Occipital lobe (tissue), 2 donors: ENCODE results near the gene SPIRE1. TPM values are rescaled to one million over a fixed set of nuclear protein-coding genes. Genes with fewer than 3 reads are reported as not detected.

ENCODE experiments used
- DNase-seq: peaks from one replicate; lab custom pipeline; 2025; lab: John Stamatoyannopoulos, UW
- total RNA-seq: library from RNA; depleted of rRNA; stranded (reverse); fragments of >200 nt; gene quantifications from one replicate; pipeline ENCODE4 v1.2.3, GENCODE V29; 2014

Gene SPIRE1
- total RNA-seq, 1 donor from 2014 or later: 128 TPM

DNA sequence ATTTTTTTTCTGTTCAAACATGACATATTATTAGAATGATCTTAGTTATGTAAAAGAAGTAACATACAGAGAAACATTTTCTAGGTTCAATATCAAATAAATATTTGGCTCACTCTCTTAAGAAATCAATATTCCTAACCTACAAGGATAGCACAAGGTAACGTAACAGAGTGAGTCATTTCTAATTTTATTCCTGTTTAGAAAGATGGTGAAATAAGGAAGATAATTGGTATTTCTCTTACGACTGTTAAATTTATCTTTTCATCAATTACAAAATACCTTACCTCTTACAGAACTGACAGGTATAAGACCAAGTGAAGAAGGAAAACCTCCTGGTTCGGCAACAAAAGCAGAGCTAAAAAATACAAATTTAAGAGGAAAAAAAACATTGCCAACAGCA, 205.1 kb downstream of the SPIRE1 start:
- DNase-seq: no peak

GRCh38 chr18:12451428-12451827, 206.5 kb downstream of the SPIRE1 start:
- no peak for DNase-seq

DNA sequence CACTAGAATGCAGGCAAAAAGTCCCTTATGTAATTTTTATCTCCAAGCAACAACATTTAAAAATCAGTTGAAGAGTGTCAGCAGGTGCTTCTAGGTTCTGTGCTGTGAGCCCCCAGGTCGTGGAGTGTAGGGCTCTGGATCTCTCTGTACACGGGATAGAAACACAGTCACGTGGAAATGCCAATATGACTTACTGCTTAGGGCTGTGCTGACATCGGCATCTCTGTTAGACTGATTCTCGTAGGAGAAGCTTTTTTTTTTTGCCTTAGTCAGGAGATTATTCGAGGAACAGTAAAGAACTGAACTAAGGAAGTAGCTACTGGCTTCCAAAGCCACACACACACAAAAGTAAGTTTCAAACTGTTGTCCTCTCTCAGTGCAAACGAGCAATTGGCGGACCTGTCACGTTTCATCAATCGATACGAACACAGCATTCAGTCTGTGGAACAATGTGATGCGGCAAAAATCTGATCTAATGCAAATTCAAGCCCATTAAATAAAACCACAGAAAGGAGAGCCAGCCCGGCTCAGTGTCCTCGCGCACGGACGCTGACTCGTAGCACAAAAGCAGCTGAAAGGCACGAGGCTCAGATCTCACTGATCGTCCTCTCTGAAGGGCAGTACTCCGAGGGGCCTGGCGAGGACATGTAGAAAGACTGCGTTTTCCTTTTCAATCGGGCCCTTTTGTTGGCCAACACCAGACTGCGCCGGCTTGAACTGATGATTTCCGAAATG, 208.7 kb downstream of the SPIRE1 start:
- no peak for DNase-seq

DNA sequence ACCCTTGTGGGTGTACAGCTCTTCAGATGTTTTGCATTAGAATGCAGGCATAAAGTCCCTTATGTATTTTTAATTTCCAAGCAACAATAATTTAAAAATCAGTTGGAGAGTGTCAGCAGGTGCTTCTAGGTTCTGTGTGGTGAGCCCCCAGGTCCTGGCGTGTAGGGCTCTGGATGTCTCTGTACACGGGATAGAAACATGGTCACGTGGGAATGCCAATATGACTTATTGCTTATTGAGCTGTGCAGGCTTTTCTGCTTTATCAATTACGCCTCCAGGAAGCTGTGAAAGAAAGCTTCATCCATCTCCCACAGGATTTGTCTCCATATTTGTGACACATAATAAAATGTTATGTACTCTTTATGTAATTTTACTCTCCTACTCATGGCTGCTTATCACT, 212.4 kb downstream of the SPIRE1 start:
- no peak for DNase-seq

GRCh38 chr18:12443551-12443950, 214.4 kb downstream of the SPIRE1 start:
- no peak for DNase-seq

DNA sequence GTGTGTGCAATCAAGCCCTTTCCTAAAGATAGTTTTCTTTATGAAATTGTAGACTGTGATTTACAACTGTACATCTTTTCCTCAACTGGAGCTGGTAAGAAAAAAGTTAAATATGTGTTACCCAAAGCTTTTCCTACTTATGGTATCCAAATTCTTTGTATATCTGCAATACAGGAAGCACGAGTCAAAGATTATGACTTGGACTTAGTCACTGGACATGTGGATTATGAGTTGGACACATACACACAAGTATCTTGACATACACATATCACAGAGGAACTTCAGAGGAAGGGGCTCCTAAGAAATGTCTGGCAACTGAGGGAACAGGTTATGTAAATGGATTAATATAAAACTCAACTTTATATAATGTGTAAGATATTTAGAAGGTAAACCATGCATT, 215.0 kb downstream of the SPIRE1 start:
- DNase-seq: no peak

GRCh38 chr18:12441475-12442034, 216.4 kb downstream of the SPIRE1 start:
- no peak for DNase-seq

GRCh38 chr18:12438257-12438656, 219.7 kb downstream of the SPIRE1 start:
- DNase-seq: no peak

GRCh38 chr18:12435867-12436266, 222.0 kb downstream of the SPIRE1 start:
- DNase-seq: no peak

GRCh38 chr18:12434541-12434929, 223.4 kb downstream of the SPIRE1 start:
- DNase-seq: no peak

- DNase-seq: no peak
Observed at GRCh38 chr18:12433829-12434540, 223.9 kb downstream of the SPIRE1 start.

DNA sequence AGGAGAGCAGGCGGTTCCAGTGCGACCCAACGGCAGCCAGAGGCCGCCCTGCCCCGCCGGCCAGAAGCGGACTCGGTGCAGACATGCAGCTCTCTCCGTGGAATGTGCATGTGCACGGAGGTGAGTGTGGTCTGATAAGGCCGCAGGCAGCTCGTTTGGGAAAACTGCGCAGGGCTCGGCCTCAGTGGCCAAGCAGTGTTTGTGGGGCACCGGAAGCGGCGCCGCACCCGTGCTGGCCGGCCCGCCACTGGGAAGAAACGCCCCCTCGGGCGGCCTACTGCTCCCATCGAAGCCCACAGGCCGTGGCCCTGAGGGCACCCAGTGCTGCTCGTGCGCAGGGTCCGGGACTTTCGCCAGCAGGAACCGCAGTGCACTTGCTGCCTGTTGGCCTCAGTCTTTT, 225.0 kb downstream of the SPIRE1 start:
- DNase-seq: no peak

GRCh38 chr18:12432196-12432595, 225.7 kb downstream of the SPIRE1 start:
- DNase-seq: no peak

- no peak for DNase-seq
Observed at GRCh38 chr18:12431561-12431960, 226.3 kb downstream of the SPIRE1 start.

DNA sequence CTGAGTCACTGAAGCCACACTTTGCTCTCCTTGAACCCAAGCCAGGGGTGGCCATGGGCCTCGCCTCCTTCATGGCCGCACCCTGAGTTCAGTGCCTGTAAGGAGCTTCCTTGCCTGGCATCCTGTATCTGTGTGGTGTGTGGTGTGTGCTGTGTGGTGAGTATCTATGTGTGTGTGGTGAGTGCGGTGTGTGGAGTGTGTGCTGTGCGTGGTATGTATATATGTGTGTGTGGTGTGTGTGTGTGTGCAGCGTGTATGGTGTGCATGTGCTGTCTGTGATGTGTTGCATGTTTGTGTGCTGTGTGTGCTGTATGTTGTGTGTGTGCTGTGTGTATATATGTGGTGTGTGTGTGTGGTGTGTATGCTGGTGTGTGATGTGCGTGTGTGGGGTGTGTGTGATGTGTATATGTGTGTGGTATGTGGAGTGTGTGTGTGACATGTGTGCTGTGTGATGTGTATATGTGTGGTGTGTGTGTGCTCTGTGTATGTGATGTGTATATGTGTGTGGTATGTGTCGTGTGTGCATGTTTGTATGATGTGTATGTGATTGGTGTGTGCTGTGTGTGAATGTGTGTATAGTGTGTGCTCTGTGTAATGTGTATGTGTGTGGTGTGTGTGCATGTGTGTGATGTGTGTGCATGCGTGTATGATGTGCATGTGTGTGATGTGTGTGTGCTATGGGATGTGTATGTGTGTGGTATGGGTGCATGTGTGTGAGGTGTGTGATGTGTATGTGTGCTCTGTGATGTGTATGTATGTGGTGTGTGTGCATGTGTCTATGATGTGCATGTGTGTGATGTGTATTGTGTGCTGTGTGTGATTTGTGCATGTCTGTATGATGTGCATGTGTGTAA, 227.5 kb downstream of the SPIRE1 start:
- DNase-seq: no peak

- no peak for DNase-seq
Observed at GRCh38 chr18:12429556-12429955, 228.4 kb downstream of the SPIRE1 start.

- DNase-seq: no peak
Observed at GRCh38 chr18:12428923-12429322, 229.0 kb downstream of the SPIRE1 start.

- DNase-seq: no peak
Observed at GRCh38 chr18:12426924-12427323, 231.0 kb downstream of the SPIRE1 start.

DNA sequence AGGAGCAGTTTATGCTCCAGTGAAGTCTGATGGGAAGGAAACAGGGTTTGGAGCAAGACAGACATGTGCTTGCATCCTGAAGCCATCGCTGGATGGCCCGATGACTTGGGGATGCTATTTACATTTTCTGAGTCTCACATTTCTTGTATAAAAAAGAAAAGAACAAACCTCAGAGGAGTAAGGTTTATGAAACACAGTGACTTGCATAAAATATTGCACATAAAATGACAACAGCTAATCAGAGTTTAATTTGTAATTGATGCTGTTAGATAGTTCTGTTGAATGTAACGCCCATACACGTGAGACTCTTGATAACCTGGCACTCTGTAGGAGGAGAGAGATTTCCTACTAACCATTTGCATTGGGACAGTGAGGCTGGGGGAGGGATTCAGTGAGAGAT, 233.7 kb downstream of the SPIRE1 start:
- DNase-seq: no peak

GRCh38 chr18:12423820-12424219, 234.1 kb downstream of the SPIRE1 start:
- no peak for DNase-seq

DNA sequence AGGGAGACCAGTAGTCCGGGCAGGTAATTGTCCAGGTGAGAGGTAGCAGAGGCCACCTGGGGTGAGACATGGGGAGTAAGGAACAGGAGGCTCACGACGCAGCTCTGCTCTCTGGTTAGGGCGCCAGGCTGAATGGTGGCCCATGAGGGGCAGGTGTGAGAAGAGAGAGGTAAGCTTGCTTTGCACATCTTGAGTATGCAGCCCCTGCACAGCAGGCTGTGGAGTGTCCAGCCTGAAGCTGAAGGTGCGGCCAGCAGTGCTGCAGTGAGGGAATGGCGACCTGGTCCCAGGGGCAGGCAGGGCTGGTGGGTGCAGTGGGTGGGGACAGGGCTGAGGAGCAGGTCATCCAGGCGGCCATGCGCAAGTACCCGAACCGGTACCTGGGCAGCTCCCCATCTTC, 234.5 kb downstream of the SPIRE1 start:
- no peak for DNase-seq

DNA sequence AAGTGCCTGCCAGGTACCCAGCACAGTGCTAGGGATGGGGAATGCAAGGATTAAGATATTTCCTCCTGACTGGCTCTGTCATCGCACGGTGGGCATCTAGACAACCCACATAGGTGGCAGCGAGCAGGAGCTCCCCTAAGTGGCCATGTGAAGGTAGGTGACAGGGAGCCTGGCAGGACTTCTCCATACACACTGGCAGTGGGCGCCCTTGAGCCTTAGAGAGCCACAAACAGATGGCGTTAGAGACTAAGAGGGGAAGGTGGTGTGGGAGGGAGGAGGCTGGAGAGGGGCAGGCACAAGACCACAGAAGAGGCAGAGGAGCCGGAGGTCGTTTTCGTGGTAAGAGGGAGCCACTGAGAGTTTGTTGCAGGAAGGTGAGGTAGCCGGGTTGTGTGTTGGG, 235.0 kb downstream of the SPIRE1 start:
- DNase-seq: no peak
